ENCODE results near the gene ARHGAP23. TPM values are rescaled to one million over a fixed set of nuclear protein-coding genes. Genes with fewer than 3 reads are reported as not detected.

ARHGAP23 gene
- total and polyA plus RNA-seq, 3 experiments from 2014 or later, result 0.48 to 1.0 TPM; not detected in 1

DNA sequence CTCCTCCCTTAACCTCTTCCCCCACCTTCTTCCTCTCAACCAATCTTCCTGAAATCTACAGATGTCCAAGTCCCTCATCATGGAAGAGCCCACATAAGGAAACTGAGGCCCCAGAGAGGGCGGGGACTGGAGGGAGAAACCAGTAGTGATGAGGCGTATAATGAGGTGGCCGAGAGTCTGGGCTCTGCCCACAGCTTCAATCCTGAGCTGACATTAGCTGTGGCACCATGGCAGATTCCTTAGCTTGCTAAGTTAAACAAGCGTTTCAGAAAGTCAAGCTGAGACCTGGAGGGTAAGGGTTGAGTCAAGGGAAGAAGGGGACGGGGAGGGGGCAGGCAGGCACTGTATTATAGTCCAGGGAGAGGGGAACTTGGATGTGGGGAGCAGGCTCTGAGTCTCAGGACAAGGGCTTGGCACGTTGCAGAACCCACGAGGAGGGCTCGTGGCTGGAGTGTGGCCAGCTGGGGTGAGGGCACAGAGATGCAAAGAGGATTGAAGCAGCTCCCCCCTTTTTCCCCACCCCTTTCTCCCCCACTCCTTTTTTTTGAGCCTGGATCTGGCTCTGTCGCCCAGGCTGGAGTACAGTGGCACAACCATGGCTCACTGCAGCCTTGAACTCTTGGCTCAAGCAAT is 13.3 kb downstream of the ARHGAP23 start:
- no peaks in the 10 kb centered on the region for H3K9me3 Mint-ChIP-seq
- Histone ChIP-seq H3K4me1 (ENCODE audit: insufficient read depth, low read length) (peaks cover 4% of the 10 kb centered on the region), H3K27me3 (ENCODE audit: insufficient read depth, low read length, poor library complexity, severe bottlenecking) (no peaks in the 10 kb centered on the region), H3K36me3 (ENCODE audit: insufficient read depth, low read length) (no peaks in the 10 kb centered on the region), H3K27ac (ENCODE audit: low read depth, low read length) (no peak overlapping the region), H3K9me3 (ENCODE audit: low read length) (no peaks in the 10 kb centered on the region), H3K4me3 (ENCODE audit: low read length) (no peak overlapping the region)
- H3K4me3 Mint-ChIP-seq, result no peak overlapping the region
- DNase-seq, result no peak
- H3K4me1 Mint-ChIP-seq, result peaks cover 0 to 6% (median 3%) of the 10 kb centered on the region in 3 donors
- CTCF ChIA-PET, result interaction anchor here (1.0 kb wide), 1 partner anchor 9 kb away, joined by 3 read pairs; no protein-coding TSS in a partner anchor
- POLR2A ChIA-PET, result no interaction called here
- H3K36me3 Mint-ChIP-seq, result no peaks in the 10 kb centered on the region
- H3K27ac Mint-ChIP-seq, result no peak overlapping the region
- peaks cover 9 to 14% of the 10 kb centered on the region in 2 donors for H3K27me3 Mint-ChIP-seq

DNA sequence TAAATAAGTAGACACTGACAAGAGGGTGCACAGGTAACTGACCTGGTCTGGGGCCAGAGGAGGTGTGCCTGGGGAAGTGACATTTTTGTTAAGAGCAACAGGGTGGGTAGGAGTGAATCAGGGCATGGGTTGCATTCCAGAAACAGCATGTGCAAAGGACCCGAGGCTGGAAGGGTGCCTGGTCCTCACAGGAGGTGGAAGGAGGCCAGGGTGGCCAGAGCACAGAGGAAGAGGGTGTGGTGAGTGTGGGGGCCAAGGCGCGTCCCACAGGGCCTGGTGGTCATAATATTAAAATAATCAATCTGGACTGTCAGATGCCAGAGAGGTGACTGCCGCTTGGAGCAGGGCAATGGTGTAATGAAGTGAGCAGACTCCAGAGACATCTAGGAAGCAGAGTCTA is 14.3 kb downstream of the ARHGAP23 start:
- Histone ChIP-seq H3K27me3 (ENCODE audit: insufficient read depth, low read length, poor library complexity, severe bottlenecking) (no peaks in the 10 kb centered on the region), H3K4me1 (ENCODE audit: insufficient read depth, low read length) (peaks cover 4% of the 10 kb centered on the region), H3K9me3 (ENCODE audit: low read length) (no peaks in the 10 kb centered on the region), H3K27ac (ENCODE audit: low read depth, low read length) (no peak overlapping the region), H3K36me3 (ENCODE audit: insufficient read depth, low read length) (no peaks in the 10 kb centered on the region), H3K4me3 (ENCODE audit: low read length) (no peak overlapping the region)
- Mint-ChIP-seq H3K36me3 (no peaks in the 10 kb centered on the region), H3K4me3 (no peak overlapping the region), H3K27me3 (peaks cover 9 to 11% of the 10 kb centered on the region in 2 donors), H3K27ac (peak overlapping the region in 1 of 8 donors; percentile 5), H3K9me3 (no peaks in the 10 kb centered on the region), H3K4me1 (peaks cover 0 to 6% (median 3%) of the 10 kb centered on the region in 3 donors)
- ChIA-PET CTCF (interaction anchor here (1.6 kb wide), 1 partner anchor 19 kb away, joined by 3 read pairs; no protein-coding TSS in a partner anchor), POLR2A (no interaction called here)
- no peak for DNase-seq

DNA sequence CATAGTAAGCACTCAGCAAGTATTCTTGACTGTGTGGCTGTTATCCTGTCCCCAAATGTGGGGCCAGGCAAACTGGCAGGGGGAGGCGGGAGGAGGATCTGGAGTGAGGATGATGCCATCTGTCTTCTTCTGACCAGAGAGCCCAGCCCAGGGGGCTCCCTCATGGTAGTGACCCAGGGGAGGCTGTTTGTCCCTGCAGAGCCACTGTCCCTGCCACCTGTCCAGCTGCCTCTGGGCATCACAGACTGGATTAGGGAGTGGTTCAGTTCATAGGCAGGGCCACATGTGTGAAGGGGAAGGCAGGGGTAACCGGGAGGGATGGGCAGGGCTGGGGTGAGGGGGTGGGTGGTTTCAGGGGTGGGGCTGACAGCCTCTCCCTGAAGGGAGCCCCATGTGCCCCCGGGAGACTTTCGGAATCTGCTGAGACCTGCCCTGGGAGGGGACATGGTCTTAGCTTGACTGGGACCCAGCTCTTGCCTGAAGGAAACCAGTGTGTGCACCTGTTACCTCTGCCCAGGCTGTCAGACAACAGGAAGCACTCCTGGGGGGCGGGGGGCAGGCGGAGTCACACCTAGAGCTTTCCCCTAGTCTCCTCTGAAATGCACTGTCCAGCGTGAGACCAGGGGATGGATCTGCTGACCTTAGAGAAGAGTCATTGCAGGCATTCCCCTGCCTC is 15.2 kb downstream of the ARHGAP23 start:
- Mint-ChIP-seq H3K4me3 (no peak overlapping the region), H3K9me3 (no peaks in the 10 kb centered on the region), H3K27me3 (peaks cover 9 to 15% of the 10 kb centered on the region in 2 donors), H3K4me1 (peaks cover 0 to 6% (median 3%) of the 10 kb centered on the region in 3 donors), H3K36me3 (no peaks in the 10 kb centered on the region), H3K27ac (no peak overlapping the region)
- ChIA-PET CTCF (interaction anchor here (0.8 to 1.6 kb wide), 3 partner anchors 20 to 42 kb away, joined by 3 to 4 read pairs (median 3); no protein-coding TSS in a partner anchor), POLR2A (no interaction called here)
- Histone ChIP-seq H3K4me1 (ENCODE audit: insufficient read depth, low read length) (peaks cover 4% of the 10 kb centered on the region), H3K27me3 (ENCODE audit: insufficient read depth, low read length, poor library complexity, severe bottlenecking) (no peaks in the 10 kb centered on the region), H3K9me3 (ENCODE audit: low read length) (no peaks in the 10 kb centered on the region), H3K36me3 (ENCODE audit: insufficient read depth, low read length) (no peaks in the 10 kb centered on the region), H3K4me3 (ENCODE audit: low read length) (no peak overlapping the region), H3K27ac (ENCODE audit: low read depth, low read length) (no peak overlapping the region)
- DNase-seq, result no peak

DNA sequence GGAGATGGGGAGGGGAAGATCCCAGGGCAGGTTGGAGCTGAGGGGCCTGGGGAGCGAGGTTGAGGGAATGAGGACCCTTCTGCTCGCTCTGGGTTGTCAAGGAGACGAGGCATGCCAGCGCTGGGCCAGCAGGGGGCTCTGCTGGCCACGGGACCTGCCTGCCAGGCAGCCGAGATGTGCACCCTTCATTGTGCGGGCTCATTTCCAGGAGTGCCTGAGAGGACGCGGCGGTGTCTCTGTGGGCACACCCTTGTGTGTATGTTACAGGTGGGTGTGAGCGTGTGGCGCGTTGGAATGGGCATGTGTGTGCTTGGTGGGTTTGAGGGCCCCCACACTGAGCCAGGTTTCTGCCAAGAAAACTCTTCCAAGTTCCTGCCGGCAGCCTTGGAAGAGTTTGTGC is 15.9 kb downstream of the ARHGAP23 start:
- Histone ChIP-seq H3K4me3 (ENCODE audit: low read length) (no peak overlapping the region), H3K36me3 (ENCODE audit: insufficient read depth, low read length) (no peaks in the 10 kb centered on the region), H3K27ac (ENCODE audit: low read depth, low read length) (no peak overlapping the region), H3K9me3 (ENCODE audit: low read length) (no peaks in the 10 kb centered on the region), H3K27me3 (ENCODE audit: insufficient read depth, low read length, poor library complexity, severe bottlenecking) (no peaks in the 10 kb centered on the region), H3K4me1 (ENCODE audit: insufficient read depth, low read length) (peaks cover 4% of the 10 kb centered on the region)
- peak in 4 of 5 donors; percentile 31 to 58 (median 40) for DNase-seq
- Mint-ChIP-seq H3K4me3 (no peak overlapping the region), H3K36me3 (no peaks in the 10 kb centered on the region), H3K27me3 (peaks cover 9 to 17% of the 10 kb centered on the region in 2 donors), H3K27ac (peak overlapping the region in 1 of 8 donors; percentile 24), H3K4me1 (peaks cover 0 to 6% (median 3%) of the 10 kb centered on the region in 3 donors), H3K9me3 (no peaks in the 10 kb centered on the region)
- ChIA-PET POLR2A (no interaction called here), CTCF (interaction anchor here (1.5 kb wide), 1 partner anchor 41 kb away, joined by 4 read pairs; no protein-coding TSS in a partner anchor)

DNA sequence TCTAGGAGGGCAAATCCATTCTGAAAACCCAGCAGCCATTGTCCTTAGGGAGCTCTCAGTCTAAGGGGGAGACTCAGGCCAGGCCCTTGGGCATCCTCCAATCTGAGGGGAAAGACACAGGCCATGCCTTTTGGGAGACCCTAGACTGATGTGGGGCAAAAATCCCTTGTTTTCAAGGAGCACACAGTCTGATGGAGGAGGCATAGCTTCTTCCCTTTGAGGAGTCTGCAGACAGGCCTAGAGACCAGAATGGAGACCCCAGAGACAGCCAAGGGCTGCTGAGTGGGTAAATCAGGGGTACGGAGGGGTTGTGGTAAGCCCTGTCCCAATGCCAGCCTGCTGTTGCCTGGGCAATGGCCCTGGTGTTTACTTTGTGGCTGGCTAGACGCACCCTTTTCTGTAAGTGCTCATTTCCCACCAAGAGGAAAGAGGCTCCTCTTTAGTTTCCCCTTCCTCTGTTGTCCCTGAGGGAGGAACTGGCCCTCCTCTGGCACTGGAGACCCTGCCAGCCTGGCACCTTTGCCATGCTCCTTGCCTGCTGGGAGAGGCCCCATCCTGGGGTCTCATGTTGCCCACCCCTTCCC is 19.3 kb downstream of the ARHGAP23 start:
- peaks cover 18 to 35% of the 10 kb centered on the region in 2 donors for H3K27me3 Mint-ChIP-seq
- Histone ChIP-seq H3K4me1 (ENCODE audit: insufficient read depth, low read length) (peaks cover 4% of the 10 kb centered on the region), H3K27ac (ENCODE audit: low read depth, low read length) (no peak overlapping the region), H3K36me3 (ENCODE audit: insufficient read depth, low read length) (no peaks in the 10 kb centered on the region), H3K4me3 (ENCODE audit: low read length) (no peak overlapping the region), H3K27me3 (ENCODE audit: insufficient read depth, low read length, poor library complexity, severe bottlenecking) (no peaks in the 10 kb centered on the region), H3K9me3 (ENCODE audit: low read length) (no peaks in the 10 kb centered on the region)
- no peak overlapping the region for H3K4me3 Mint-ChIP-seq
- H3K27ac Mint-ChIP-seq, result no peak overlapping the region
- H3K9me3 Mint-ChIP-seq, result no peaks in the 10 kb centered on the region
- H3K4me1 Mint-ChIP-seq, result peaks cover 3 to 8% (median 6%) of the 10 kb centered on the region in 3 donors
- ChIA-PET CTCF (interaction anchor here (0.9 kb wide), 1 partner anchor 99 kb away, joined by 3 read pairs; no protein-coding TSS in a partner anchor), POLR2A (no interaction called here)
- no peak for DNase-seq
- no peaks in the 10 kb centered on the region for H3K36me3 Mint-ChIP-seq

- Mint-ChIP-seq H3K27me3 (peaks cover 23 to 37% of the 10 kb centered on the region in 2 donors), H3K4me1 (peaks cover 10 to 15% (median 11%) of the 10 kb centered on the region in 3 donors), H3K9me3 (no peaks in the 10 kb centered on the region), H3K36me3 (no peaks in the 10 kb centered on the region), H3K4me3 (no peak overlapping the region), H3K27ac (no peak overlapping the region)
- no peaks in the 10 kb centered on the region for H3K36me3 ChIP-seq (ENCODE audit: insufficient read depth, low read length)
- ChIA-PET CTCF (no interaction called here), POLR2A (no interaction called here)
- H3K27ac ChIP-seq (ENCODE audit: low read depth, low read length), result no peak overlapping the region
- DNase-seq, result no peak
- no peaks in the 10 kb centered on the region for H3K9me3 ChIP-seq (ENCODE audit: low read length)
- no peak overlapping the region for H3K4me3 ChIP-seq (ENCODE audit: low read length)
- peaks cover 4% of the 10 kb centered on the region for H3K4me1 ChIP-seq (ENCODE audit: insufficient read depth, low read length)
- H3K27me3 ChIP-seq (ENCODE audit: insufficient read depth, low read length, poor library complexity, severe bottlenecking), result no peaks in the 10 kb centered on the region
Measured at GRCh38 chr17:38448208-38448771, 20.0 kb downstream of the ARHGAP23 start.

GRCh38 chr17:38449364-38449763 is 21.1 kb downstream of the ARHGAP23 start:
- Histone ChIP-seq H3K4me1 (ENCODE audit: insufficient read depth, low read length) (no peaks in the 10 kb centered on the region), H3K9me3 (ENCODE audit: low read length) (no peaks in the 10 kb centered on the region), H3K27me3 (ENCODE audit: insufficient read depth, low read length, poor library complexity, severe bottlenecking) (no peaks in the 10 kb centered on the region), H3K27ac (ENCODE audit: low read depth, low read length) (no peak overlapping the region), H3K36me3 (ENCODE audit: insufficient read depth, low read length) (no peaks in the 10 kb centered on the region), H3K4me3 (ENCODE audit: low read length) (no peak overlapping the region)
- no peak for DNase-seq
- Mint-ChIP-seq H3K27ac (no peak overlapping the region), H3K36me3 (no peaks in the 10 kb centered on the region), H3K9me3 (no peaks in the 10 kb centered on the region), H3K27me3 (peaks cover 25 to 41% of the 10 kb centered on the region in 2 donors), H3K4me3 (no peak overlapping the region), H3K4me1 (peaks cover 9 to 14% (median 11%) of the 10 kb centered on the region in 3 donors)
- POLR2A ChIA-PET, result no interaction called here
- CTCF ChIA-PET, result no interaction called here

Data from CD8-positive, alpha-beta memory T cell (primary cell).